Lower leg skin (tissue), 4 donors: ENCODE measurements around the gene MSH4. TPM values are rescaled to one million over a fixed set of nuclear protein-coding genes. Genes with fewer than 3 reads are reported as not detected.

ENCODE experiments used
- DNase-seq, 2 donors: peaks; one replicate each; pipeline ENCODE4 v3.0.0-alpha.2; 2019; ENCODE audit warnings: low spot score in 2 of 2
- H3K4me3 ChIP-seq: fragments of 200-600 bp; sonication (generic); 2 replicates; pipeline ENCODE4 v1.5.1; 2017; ENCODE audit warnings: mild to moderate bottlenecking, low read depth; ENCODE audit not compliant: poor library complexity, severe bottlenecking
- POLR2A ChIP-seq, 2 donors: fragments of 450-650 bp; IDR thresholded peaks; one replicate each; pipeline ENCODE4 v1.6.1; 2016 to 2017; ENCODE audit warnings: antibody characterized with exemption in 2 of 2, mild to moderate bottlenecking in 1 of 2, moderate library complexity in 1 of 2
- WGBS, 2 donors: methylation state at CpG; one replicate each; pipeline ENCODE4 v1.1.5; 2018; 5-methylcytosine and 5-hydroxymethylcytosine counted together
- intact Hi-C: fragments of 100-400 bp; cut with DNase I; formaldehyde crosslinking; loops from one replicate; pipeline ENCODE4 v1.15.0; 2023; ENCODE audit warnings: low total_unique reads
- total RNA-seq, 4 donors: library from RNA; depleted of rRNA; stranded (reverse); fragments of >200 nt; gene quantifications; one replicate each; pipeline ENCODE4 v1.1.0, GENCODE V29; 2016
- TF ChIP-seq, protein P1 (sequence below), 3 donors: fragments of 450-650 bp; IDR thresholded peaks; one replicate each; pipeline ENCODE4 v1.5.1; 2016; ENCODE audit warnings: antibody characterized with exemption in 3 of 3, mild to moderate bottlenecking in 3 of 3, moderate library complexity in 2 of 3

Gene MSH4
- total RNA-seq, 4 donors from 2014 or later = 0.39 TPM; not detected in 3

DNA sequence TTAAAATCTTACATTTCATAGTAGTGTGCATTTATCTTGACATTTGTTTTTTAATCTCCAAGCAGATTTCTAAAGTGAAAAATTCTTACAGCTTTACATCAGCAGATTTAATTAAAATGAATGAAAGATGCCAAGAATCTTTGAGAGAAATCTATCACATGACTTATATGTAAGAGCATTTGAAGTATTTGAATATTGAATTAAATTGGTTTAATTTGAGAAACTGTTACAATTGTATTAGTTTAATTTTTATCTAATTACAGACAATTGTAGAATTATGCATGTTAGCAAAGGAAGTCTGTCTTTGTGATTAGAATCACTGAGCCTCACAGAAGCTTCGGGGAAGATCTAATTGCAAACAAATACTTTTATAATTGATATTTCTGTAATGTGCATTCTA, 83.3 kb downstream of the MSH4 start:
- intact Hi-C loops = no loop called here
- H3K4me3 ChIP-seq = no peak overlapping the region
- 75 to 84% methylated on average over 1 of the region's 1 CpG for WGBS, 2 donors
- TF ChIP-seq POLR2A (IDR thresholded peaks at IDR 0.05) = no peak
- TF ChIP-seq, protein P1, sequence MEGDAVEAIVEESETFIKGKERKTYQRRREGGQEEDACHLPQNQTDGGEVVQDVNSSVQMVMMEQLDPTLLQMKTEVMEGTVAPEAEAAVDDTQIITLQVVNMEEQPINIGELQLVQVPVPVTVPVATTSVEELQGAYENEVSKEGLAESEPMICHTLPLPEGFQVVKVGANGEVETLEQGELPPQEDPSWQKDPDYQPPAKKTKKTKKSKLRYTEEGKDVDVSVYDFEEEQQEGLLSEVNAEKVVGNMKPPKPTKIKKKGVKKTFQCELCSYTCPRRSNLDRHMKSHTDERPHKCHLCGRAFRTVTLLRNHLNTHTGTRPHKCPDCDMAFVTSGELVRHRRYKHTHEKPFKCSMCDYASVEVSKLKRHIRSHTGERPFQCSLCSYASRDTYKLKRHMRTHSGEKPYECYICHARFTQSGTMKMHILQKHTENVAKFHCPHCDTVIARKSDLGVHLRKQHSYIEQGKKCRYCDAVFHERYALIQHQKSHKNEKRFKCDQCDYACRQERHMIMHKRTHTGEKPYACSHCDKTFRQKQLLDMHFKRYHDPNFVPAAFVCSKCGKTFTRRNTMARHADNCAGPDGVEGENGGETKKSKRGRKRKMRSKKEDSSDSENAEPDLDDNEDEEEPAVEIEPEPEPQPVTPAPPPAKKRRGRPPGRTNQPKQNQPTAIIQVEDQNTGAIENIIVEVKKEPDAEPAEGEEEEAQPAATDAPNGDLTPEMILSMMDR (IDR thresholded peaks at IDR 0.05) = no peak
- no peak for DNase-seq

DNA sequence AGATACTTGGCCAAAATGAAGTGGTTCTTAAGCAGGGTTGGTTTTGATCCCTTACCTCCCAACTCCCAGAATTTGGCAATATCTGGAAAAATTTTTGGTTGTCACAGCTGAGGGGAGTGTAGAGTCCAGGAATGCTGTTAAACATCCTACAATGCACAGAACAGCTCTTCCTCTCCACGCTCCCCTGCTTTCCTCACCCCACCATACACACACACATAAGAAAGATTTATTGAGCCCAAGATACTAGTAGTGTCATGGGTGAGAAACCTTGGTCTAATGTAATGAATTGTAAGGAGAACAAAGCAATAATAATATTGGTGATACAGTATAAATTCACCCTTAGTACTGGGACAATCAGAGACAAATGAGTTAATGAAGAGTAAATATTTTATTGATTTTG, 87.8 kb downstream of the MSH4 start:
- H3K4me3 ChIP-seq = no peak overlapping the region
- intact Hi-C loops = no loop called here
- TF ChIP-seq POLR2A (IDR thresholded peaks at IDR 0.05) = no peak
- TF ChIP-seq, protein P1 (IDR thresholded peaks at IDR 0.05) = no peak
- 58 to 82% methylated on average over 1 of the region's 1 CpG for WGBS, 2 donors
- no peak for DNase-seq

DNA sequence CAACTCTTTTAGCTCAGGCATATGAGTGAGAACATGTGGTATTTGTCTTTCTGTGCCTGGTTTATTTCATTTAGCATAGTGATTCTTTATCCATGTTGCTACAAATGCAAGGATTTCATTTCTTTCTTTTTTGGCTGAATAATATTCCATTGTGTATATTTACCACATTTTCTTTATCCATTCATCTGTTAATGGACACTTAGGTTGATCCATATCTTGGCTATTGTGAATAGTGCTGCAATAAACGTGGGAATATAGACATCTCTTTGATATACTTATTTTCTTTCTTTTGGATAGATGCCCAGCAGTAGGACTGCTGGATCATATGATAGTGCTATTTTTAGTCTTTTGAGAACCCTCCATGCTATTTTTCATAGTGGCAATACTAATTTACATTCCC, 104.7 kb downstream of the MSH4 start:
- no peak overlapping the region for H3K4me3 ChIP-seq
- intact Hi-C loops = no loop called here
- no peak for DNase-seq
- TF ChIP-seq, protein P1 (IDR thresholded peaks at IDR 0.05) = no peak
- TF ChIP-seq POLR2A (IDR thresholded peaks at IDR 0.05) = no peak
- WGBS, 2 donors = 29% methylated on average over 1 of the region's 1 CpG

DNA sequence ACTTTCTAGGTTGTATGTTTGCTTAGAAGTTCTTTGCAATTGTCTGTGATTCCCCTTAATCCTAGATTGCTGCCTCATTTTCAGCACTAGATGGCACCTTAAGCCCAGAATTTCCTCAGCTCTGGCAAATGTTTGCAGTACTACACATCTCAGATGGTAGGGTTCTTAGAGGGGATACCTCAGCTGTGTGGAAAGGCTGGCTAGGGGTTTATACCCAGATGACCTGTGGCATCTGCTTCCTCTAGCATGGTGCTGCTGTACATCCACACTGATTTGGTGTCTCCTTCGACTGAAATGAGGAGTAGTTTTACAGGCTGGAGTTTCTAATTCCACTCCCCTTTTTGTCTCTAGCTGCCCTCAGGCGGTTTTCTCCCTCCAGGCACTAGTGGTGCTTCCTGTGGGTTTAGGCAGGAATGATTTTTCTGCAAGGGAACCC, 112.1 kb downstream of the MSH4 start:
- 23 to 43% methylated on average over 2 of the region's 2 CpGs for WGBS, 2 donors
- H3K4me3 ChIP-seq = no peak overlapping the region
- no peak for TF ChIP-seq POLR2A (IDR thresholded peaks at IDR 0.05)
- TF ChIP-seq, protein P1 (IDR thresholded peaks at IDR 0.05) = no peak
- DNase-seq = no peak
- intact Hi-C loops = no loop called here

DNA sequence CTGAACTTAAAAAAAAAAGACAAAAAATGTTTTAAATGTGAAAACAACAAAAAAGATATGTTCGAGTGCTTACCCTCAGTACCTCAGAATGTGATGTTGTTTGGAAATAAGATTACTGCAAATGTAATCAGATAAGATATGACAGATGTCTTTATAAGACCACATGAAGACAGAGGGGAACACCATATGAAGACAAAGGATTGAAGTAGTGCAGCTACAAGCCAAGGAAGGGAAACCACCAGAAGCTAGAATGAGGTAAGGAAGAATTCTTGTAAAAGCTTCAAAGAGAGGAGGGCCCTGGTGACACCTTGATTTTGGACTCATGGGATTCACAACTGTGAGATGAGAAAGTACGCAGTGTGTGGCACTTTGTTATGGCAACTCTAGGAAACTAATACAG, 120.2 kb downstream of the MSH4 start:
- intact Hi-C loops = no loop called here
- WGBS, 2 donors = 72 to 84% methylated on average over 2 of the region's 2 CpGs
- DNase-seq = no peak

DNA sequence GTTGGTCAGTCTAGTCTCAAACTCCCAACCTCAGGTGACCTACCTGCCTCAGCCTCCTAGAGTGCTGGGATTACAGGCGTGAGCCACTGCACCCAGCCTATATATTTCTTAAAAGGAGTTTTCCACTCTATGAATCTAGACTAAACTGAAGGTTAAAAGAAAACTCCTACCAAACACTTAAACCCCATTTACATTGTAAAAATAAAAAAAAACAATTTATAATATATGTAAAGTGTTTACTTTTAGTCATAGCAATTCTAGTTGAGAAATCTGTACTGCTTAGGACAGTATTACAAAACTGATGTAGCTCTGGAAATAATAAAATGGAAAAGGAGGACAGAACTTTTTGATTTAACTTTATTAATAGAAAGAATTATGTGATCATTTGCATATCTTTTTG, 126.0 kb downstream of the MSH4 start:
- no peak overlapping the region for H3K4me3 ChIP-seq
- intact Hi-C loops = no loop called here
- WGBS, 2 donors = 93 to 96% methylated on average over 1 of the region's 1 CpG
- TF ChIP-seq, protein P1 (IDR thresholded peaks at IDR 0.05) = no peak
- TF ChIP-seq POLR2A (IDR thresholded peaks at IDR 0.05) = no peak
- DNase-seq = no peak

More for the DNA sequence above, 120.2 kb downstream of the MSH4 start:
- no peak overlapping the region for H3K4me3 ChIP-seq
- TF ChIP-seq POLR2A (IDR thresholded peaks at IDR 0.05) = no peak
- TF ChIP-seq, protein P1 (IDR thresholded peaks at IDR 0.05) = no peak
